ENCODE results near the gene IL17D.

IL17D gene

GRCh38 chr13:20709782-20710181, 6.3 kb downstream of the IL17D start:
- no peaks in the 10 kb centered on the region for H3K36me3 ChIP-seq (ENCODE audit: insufficient read depth, low read length)
- H3K27ac ChIP-seq (ENCODE audit: low read depth, low read length), result peak overlapping the region; percentile 92
- H3K27me3 ChIP-seq (ENCODE audit: insufficient read depth, low read length), result no peaks in the 10 kb centered on the region
- no peaks in the 10 kb centered on the region for H3K79me2 ChIP-seq (ENCODE audit: control insufficient read depth, insufficient read depth, low read length, unreplicated experiment)
- peak overlapping the region; percentile 50 for H2AFZ ChIP-seq (ENCODE audit: low read length, unreplicated experiment)
- H3K4me1 ChIP-seq (ENCODE audit: control insufficient read depth, insufficient read depth, low read length, unreplicated experiment), result peaks cover 43% of the 10 kb centered on the region
- H3K4me3 ChIP-seq (ENCODE audit: low read depth, low read length), result 0 out of 2 replicates have a peak overlapping the region, but pooled peaks have one; percentile 23

- H3K36me3 ChIP-seq (ENCODE audit: insufficient read depth, low read length), result no peaks in the 10 kb centered on the region
- H3K79me2 ChIP-seq (ENCODE audit: control insufficient read depth, insufficient read depth, low read length, unreplicated experiment), result no peaks in the 10 kb centered on the region
Observed at GRCh38 chr13:20711301-20712044, 8.0 kb downstream of the IL17D start.

GRCh38 chr13:20713014-20713376, 9.5 kb downstream of the IL17D start:
- Histone ChIP-seq H3K36me3 (ENCODE audit: insufficient read depth, low read length) (no peaks in the 10 kb centered on the region), H3K27me3 (ENCODE audit: insufficient read depth, low read length) (no peaks in the 10 kb centered on the region), H2AFZ (ENCODE audit: low read length, unreplicated experiment) (peak overlapping the region; percentile 74), H3K4me3 (ENCODE audit: low read depth, low read length) (peak overlapping the region; percentile 58), H3K79me2 (ENCODE audit: control insufficient read depth, insufficient read depth, low read length, unreplicated experiment) (no peaks in the 10 kb centered on the region), H3K4me1 (ENCODE audit: control insufficient read depth, insufficient read depth, low read length, unreplicated experiment) (peaks cover 50% of the 10 kb centered on the region), H3K27ac (ENCODE audit: low read depth, low read length) (peak overlapping the region; percentile 87)

More at GRCh38 chr13:20711301-20712044, 8.0 kb downstream of the IL17D start:
- H3K4me3 ChIP-seq (ENCODE audit: low read depth, low read length), result no peak overlapping the region
- H3K4me1 ChIP-seq (ENCODE audit: control insufficient read depth, insufficient read depth, low read length, unreplicated experiment), result peaks cover 50% of the 10 kb centered on the region
- no peak overlapping the region for H3K27ac ChIP-seq (ENCODE audit: low read depth, low read length)
- no peak overlapping the region for H2AFZ ChIP-seq (ENCODE audit: low read length, unreplicated experiment)
- no peaks in the 10 kb centered on the region for H3K27me3 ChIP-seq (ENCODE audit: insufficient read depth, low read length)

GRCh38 chr13:20713751-20714150, 10.3 kb downstream of the IL17D start:
- peak overlapping the region; percentile 58 for H3K4me3 ChIP-seq (ENCODE audit: low read depth, low read length)
- peaks cover 43% of the 10 kb centered on the region for H3K4me1 ChIP-seq (ENCODE audit: control insufficient read depth, insufficient read depth, low read length, unreplicated experiment)
- peak overlapping the region; percentile 62 for H2AFZ ChIP-seq (ENCODE audit: low read length, unreplicated experiment)
- no peaks in the 10 kb centered on the region for H3K27me3 ChIP-seq (ENCODE audit: insufficient read depth, low read length)
- no peaks in the 10 kb centered on the region for H3K36me3 ChIP-seq (ENCODE audit: insufficient read depth, low read length)
- no peaks in the 10 kb centered on the region for H3K79me2 ChIP-seq (ENCODE audit: control insufficient read depth, insufficient read depth, low read length, unreplicated experiment)
- peak overlapping the region; percentile 87 for H3K27ac ChIP-seq (ENCODE audit: low read depth, low read length)

- Histone ChIP-seq H3K79me2 (ENCODE audit: control insufficient read depth, insufficient read depth, low read length, unreplicated experiment) (no peaks in the 10 kb centered on the region), H3K4me1 (ENCODE audit: control insufficient read depth, insufficient read depth, low read length, unreplicated experiment) (peaks cover 41% of the 10 kb centered on the region), H2AFZ (ENCODE audit: low read length, unreplicated experiment) (peak overlapping the region; percentile 62), H3K27ac (ENCODE audit: low read depth, low read length) (peak overlapping the region; percentile 87), H3K4me3 (ENCODE audit: low read depth, low read length) (peak overlapping the region; percentile 58), H3K27me3 (ENCODE audit: insufficient read depth, low read length) (no peaks in the 10 kb centered on the region), H3K36me3 (ENCODE audit: insufficient read depth, low read length) (no peaks in the 10 kb centered on the region)
Observed at GRCh38 chr13:20714161-20714560, 10.7 kb downstream of the IL17D start.

- peak overlapping the region; percentile 87 for H3K27ac ChIP-seq (ENCODE audit: low read depth, low read length)
- no peaks in the 10 kb centered on the region for H3K79me2 ChIP-seq (ENCODE audit: control insufficient read depth, insufficient read depth, low read length, unreplicated experiment)
- no peaks in the 10 kb centered on the region for H3K36me3 ChIP-seq (ENCODE audit: insufficient read depth, low read length)
- no peaks in the 10 kb centered on the region for H3K27me3 ChIP-seq (ENCODE audit: insufficient read depth, low read length)
- H3K4me1 ChIP-seq (ENCODE audit: control insufficient read depth, insufficient read depth, low read length, unreplicated experiment), result peaks cover 35% of the 10 kb centered on the region
- peak overlapping the region; percentile 62 for H2AFZ ChIP-seq (ENCODE audit: low read length, unreplicated experiment)
- H3K4me3 ChIP-seq (ENCODE audit: low read depth, low read length), result peak overlapping the region; percentile 58
Observed at GRCh38 chr13:20714563-20715329, 11.2 kb downstream of the IL17D start.

- Histone ChIP-seq H2AFZ (ENCODE audit: low read length, unreplicated experiment) (no peak overlapping the region), H3K79me2 (ENCODE audit: control insufficient read depth, insufficient read depth, low read length, unreplicated experiment) (no peaks in the 10 kb centered on the region), H3K4me1 (ENCODE audit: control insufficient read depth, insufficient read depth, low read length, unreplicated experiment) (peaks cover 32% of the 10 kb centered on the region), H3K36me3 (ENCODE audit: insufficient read depth, low read length) (no peaks in the 10 kb centered on the region), H3K4me3 (ENCODE audit: low read depth, low read length) (no peak overlapping the region), H3K27ac (ENCODE audit: low read depth, low read length) (peak overlapping the region; percentile 87), H3K27me3 (ENCODE audit: insufficient read depth, low read length) (no peaks in the 10 kb centered on the region)
Observed at GRCh38 chr13:20715330-20715712, 11.8 kb downstream of the IL17D start.

- no peak overlapping the region for H2AFZ ChIP-seq (ENCODE audit: low read length, unreplicated experiment)
- H3K27me3 ChIP-seq (ENCODE audit: insufficient read depth, low read length), result no peaks in the 10 kb centered on the region
- H3K79me2 ChIP-seq (ENCODE audit: control insufficient read depth, insufficient read depth, low read length, unreplicated experiment), result no peaks in the 10 kb centered on the region
Observed at GRCh38 chr13:20716951-20717350, 13.5 kb downstream of the IL17D start.

GRCh38 chr13:20717581-20718542, 14.4 kb downstream of the IL17D start:
- Histone ChIP-seq H2AFZ (ENCODE audit: low read length, unreplicated experiment) (no peak overlapping the region), H3K4me3 (ENCODE audit: low read depth, low read length) (no peak overlapping the region), H3K36me3 (ENCODE audit: insufficient read depth, low read length) (no peaks in the 10 kb centered on the region), H3K27ac (ENCODE audit: low read depth, low read length) (no peak overlapping the region), H3K27me3 (ENCODE audit: insufficient read depth, low read length) (no peaks in the 10 kb centered on the region), H3K4me1 (ENCODE audit: control insufficient read depth, insufficient read depth, low read length, unreplicated experiment) (peaks cover 33% of the 10 kb centered on the region), H3K79me2 (ENCODE audit: control insufficient read depth, insufficient read depth, low read length, unreplicated experiment) (no peaks in the 10 kb centered on the region)

More at GRCh38 chr13:20716951-20717350, 13.5 kb downstream of the IL17D start:
- Histone ChIP-seq H3K27ac (ENCODE audit: low read depth, low read length) (no peak overlapping the region), H3K36me3 (ENCODE audit: insufficient read depth, low read length) (no peaks in the 10 kb centered on the region), H3K4me3 (ENCODE audit: low read depth, low read length) (no peak overlapping the region), H3K4me1 (ENCODE audit: control insufficient read depth, insufficient read depth, low read length, unreplicated experiment) (peaks cover 32% of the 10 kb centered on the region)

GRCh38 chr13:20718958-20719566, 15.6 kb downstream of the IL17D start:
- Histone ChIP-seq H3K4me3 (ENCODE audit: low read depth, low read length) (no peak overlapping the region), H3K4me1 (ENCODE audit: control insufficient read depth, insufficient read depth, low read length, unreplicated experiment) (peaks cover 21% of the 10 kb centered on the region), H3K79me2 (ENCODE audit: control insufficient read depth, insufficient read depth, low read length, unreplicated experiment) (no peaks in the 10 kb centered on the region), H2AFZ (ENCODE audit: low read length, unreplicated experiment) (no peak overlapping the region), H3K27me3 (ENCODE audit: insufficient read depth, low read length) (no peaks in the 10 kb centered on the region), H3K27ac (ENCODE audit: low read depth, low read length) (no peak overlapping the region), H3K36me3 (ENCODE audit: insufficient read depth, low read length) (no peaks in the 10 kb centered on the region)

Data from ACC112 (cell line).